ENCODE measurements around the gene GABARAPL2.
"Not testable (repeated sequence)": the region's sequence is repeated elsewhere in the genome, so short reads cannot be mapped to it uniquely, and the experiment has no call there.

The GABARAPL2 gene

GRCh38 chr16:75584108-75584507 is 17.9 kb downstream of the GABARAPL2 start:
- no peak for TF ChIP-seq JUND (IDR thresholded peaks at IDR 0.05; ENCODE audit: low read depth)
- DNase-seq (ENCODE audit: low read depth in 1 of 2, low spot score in 1 of 2), result no peak
- in situ Hi-C loops (cut with HindIII; ENCODE audit: low pct_unique_long_range_greater_than_20kb, low sequenced_read_pairs), result no loop called here

- DNase-seq (ENCODE audit: low read depth in 1 of 2, low spot score in 1 of 2), result no peak
- in situ Hi-C loops (cut with HindIII; ENCODE audit: low pct_unique_long_range_greater_than_20kb, low sequenced_read_pairs), result no loop called here
- no peak for TF ChIP-seq JUND (IDR thresholded peaks at IDR 0.05; ENCODE audit: low read depth)
Observed at GRCh38 chr16:75588716-75589115, 22.5 kb downstream of the GABARAPL2 start.

GRCh38 chr16:75589306-75589705 is 23.1 kb downstream of the GABARAPL2 start:
- TF ChIP-seq JUND (IDR thresholded peaks at IDR 0.05; ENCODE audit: low read depth), result no peak
- DNase-seq (ENCODE audit: low read depth in 1 of 2, low spot score in 1 of 2), result no peak
- in situ Hi-C loops (cut with HindIII; ENCODE audit: low pct_unique_long_range_greater_than_20kb, low sequenced_read_pairs), result no loop called here

DNA sequence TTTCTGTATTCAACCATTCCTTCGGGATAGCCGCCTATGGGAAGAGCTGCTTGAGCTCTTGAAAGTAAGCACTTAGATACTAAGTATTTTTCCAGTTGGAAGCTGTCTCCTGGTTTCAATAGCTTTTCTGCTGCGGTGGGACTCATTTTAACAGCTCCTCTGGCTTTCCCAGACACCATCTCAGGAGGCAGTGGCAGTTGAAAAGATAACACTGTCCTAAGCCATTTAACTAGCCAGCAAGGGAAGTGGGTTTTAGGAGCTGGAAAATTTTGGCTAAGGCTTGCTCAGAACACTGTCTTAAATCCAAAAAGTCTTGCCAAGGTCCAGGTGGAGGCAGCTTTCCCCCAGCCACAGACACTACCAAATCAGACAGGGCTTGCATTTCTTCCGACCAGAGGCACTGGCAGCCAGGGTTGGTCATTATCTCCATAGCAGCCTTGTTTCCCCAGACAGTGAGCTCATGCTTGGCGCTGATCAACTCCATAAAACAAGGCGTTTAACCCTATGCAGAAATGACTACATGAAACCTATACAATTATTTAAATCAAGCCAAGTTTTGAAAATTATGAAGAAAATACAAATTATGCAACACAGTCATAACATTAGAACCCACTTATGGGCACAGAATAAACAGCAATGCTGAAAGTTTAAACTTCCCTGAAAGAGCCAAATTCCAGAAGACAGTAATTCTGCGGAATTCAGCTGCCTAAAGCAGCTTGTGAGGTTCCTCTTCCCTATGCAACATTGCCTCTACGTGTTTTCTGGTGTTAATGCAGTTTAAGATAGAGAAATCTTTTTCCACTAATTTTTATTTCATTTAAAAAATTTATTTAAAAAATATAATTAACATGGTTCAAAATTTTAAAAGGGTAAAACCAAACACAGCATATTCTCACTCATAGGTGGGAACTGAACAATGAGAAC is 25.0 kb downstream of the GABARAPL2 start:
- no peak for TF ChIP-seq JUND (IDR thresholded peaks at IDR 0.05; ENCODE audit: low read depth)
- no peak for DNase-seq (ENCODE audit: low read depth in 1 of 2, low spot score in 1 of 2)
- in situ Hi-C loops (cut with HindIII; ENCODE audit: low pct_unique_long_range_greater_than_20kb, low sequenced_read_pairs), result no loop called here

DNA sequence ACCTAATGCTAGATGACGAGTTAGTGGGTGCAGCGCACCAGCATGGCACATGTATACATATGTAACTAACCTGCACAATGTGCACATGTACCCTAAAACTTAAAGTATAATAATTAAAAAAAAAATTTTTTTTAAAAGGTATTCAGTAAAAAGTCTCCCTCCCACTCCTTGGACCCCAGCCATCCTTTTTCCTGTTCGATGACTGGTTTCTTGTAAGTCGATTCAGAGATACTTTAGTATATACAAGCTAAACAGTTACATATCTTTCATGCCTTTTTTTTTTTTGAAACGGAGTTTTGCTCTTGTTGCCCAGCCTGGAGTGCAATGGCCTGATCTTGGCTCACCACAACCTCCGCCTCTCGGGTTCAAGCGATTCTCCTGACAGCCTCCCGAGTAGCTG is 25.7 kb downstream of the GABARAPL2 start:
- in situ Hi-C loops (cut with HindIII; ENCODE audit: low pct_unique_long_range_greater_than_20kb, low sequenced_read_pairs); DNase-seq (ENCODE audit: low read depth in 1 of 2, low spot score in 1 of 2): not testable (repeated sequence)

DNA sequence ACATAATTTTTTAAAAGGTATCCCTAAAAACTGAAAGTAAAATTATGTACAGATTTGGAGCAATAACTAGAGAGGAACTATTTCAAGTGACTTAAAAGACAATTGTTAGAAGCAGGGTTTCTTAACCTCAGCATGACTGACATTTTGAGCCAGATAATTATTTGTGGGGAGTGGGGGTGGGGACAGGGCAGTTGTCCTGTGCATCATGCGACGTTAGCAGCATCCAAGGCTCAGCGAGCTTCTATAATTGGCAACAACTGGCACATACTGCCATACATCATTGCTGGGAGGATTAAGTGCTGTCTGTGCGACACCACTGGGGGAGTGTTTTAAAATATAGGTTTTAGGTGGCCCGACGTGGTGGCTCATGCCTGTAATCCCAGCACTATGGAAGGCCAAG is 27.1 kb downstream of the GABARAPL2 start:
- in situ Hi-C loops (cut with HindIII; ENCODE audit: low pct_unique_long_range_greater_than_20kb, low sequenced_read_pairs), result no loop called here
- no peak for DNase-seq (ENCODE audit: low read depth in 1 of 2, low spot score in 1 of 2)

DNA sequence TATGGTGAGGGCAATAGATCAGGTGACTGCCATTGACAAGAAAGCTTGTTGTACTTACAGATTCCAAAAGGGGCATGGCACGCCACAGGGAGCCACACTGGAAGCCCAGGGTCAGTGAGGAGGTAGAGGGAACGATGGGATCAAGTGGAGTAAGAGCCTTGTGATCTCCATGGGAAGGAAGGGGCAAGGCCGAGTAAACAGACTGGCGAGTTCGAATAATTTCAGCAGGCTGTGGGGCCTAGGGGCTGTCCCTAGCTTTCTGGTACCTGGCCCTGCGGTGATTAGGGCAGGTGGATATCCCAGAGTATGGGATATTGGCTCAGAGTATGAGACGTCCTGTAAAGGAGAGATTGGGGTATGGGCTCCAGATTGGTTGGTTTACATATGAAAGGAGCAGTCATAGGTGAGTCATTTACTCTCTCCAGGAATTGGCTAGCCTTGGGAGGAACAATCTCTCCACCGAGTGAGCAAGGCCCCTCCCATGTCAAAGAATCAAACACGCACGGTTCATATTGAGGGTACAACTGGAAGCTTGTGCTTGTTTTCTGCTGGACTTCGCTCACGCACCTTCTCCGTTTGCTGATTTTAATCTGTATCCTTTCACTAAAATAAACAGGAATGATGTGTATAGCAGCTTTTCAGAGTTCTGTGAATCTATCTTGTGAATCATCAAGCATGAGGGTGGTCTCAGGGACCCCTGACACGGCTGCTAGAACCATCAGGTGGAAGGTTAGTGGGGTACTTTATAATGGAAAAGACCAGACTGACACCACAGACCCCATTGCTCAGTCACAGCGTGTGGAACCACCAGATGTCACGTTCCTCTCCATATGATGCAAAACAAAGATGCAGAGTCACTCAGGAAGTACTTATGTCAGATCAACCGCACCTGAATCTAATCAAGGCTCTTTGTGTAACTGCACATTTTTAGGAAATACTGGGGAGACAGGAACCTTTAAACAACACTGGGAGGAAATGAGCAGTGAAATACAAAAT is 27.9 kb downstream of the GABARAPL2 start:
- DNase-seq (ENCODE audit: low read depth in 1 of 2, low spot score in 1 of 2), result no peak
- in situ Hi-C loops (cut with HindIII; ENCODE audit: low pct_unique_long_range_greater_than_20kb, low sequenced_read_pairs), result no loop called here
- no peak for TF ChIP-seq JUND (IDR thresholded peaks at IDR 0.05; ENCODE audit: low read depth)

More for the DNA sequence above, 27.1 kb downstream of the GABARAPL2 start:
- TF ChIP-seq JUND (IDR thresholded peaks at IDR 0.05; ENCODE audit: low read depth), result no peak

DNA sequence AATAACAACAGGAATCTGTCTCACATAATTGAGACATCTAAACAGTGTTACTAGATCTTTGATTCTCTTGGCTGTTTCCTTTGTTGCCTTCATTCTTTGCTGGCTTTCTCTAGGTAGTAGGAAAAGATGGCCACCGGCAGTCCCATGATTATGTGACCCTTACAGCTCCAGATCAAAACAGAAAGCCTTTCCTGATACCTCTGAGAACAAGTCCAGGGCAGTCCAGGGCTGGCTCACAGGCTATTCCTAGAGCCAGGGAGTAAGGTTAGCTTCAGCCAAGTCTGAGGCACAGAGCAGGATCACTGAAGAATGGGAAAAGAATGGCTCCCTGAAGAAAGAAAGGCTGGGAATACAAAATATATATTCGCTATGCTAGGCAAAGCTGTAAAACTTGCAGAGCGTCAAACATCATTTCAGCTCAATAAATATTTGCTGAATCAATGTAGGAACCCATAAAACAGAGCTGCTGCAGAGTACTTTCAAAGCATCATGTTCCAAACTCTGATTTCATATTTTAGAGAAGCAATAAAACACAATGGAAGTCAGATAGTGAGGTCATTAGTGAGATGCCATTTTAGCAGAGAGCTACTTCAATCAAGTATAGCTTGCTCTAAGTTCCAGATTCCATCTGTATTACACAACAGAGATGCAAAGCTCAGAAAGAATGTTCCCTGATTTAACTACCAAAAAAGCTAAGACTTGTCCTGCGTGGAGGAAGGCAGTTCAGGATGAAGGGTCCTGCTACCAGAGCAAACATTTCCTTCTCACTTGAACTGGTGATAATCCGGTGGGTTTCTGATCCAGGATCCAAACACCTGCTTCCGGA is 33.5 kb downstream of the GABARAPL2 start:
- TF ChIP-seq JUND (IDR thresholded peaks at IDR 0.05; ENCODE audit: low read depth), result no peak
- in situ Hi-C loops (cut with HindIII; ENCODE audit: low pct_unique_long_range_greater_than_20kb, low sequenced_read_pairs), result no loop called here
- DNase-seq (ENCODE audit: low read depth in 1 of 2, low spot score in 1 of 2), result peak in 1 of 2 experiments; percentile 15

- DNase-seq (ENCODE audit: low read depth in 1 of 2, low spot score in 1 of 2), result no peak
- in situ Hi-C loops (cut with HindIII; ENCODE audit: low pct_unique_long_range_greater_than_20kb, low sequenced_read_pairs), result no loop called here
- no peak for TF ChIP-seq JUND (IDR thresholded peaks at IDR 0.05; ENCODE audit: low read depth)
Observed at GRCh38 chr16:75603241-75603640, 37.1 kb downstream of the GABARAPL2 start.

GRCh38 chr16:75606507-75606906 is 40.3 kb downstream of the GABARAPL2 start:
- TF ChIP-seq JUND (IDR thresholded peaks at IDR 0.05; ENCODE audit: low read depth), result no peak
- no peak for DNase-seq (ENCODE audit: low read depth in 1 of 2, low spot score in 1 of 2)
- in situ Hi-C loops (cut with HindIII; ENCODE audit: low pct_unique_long_range_greater_than_20kb, low sequenced_read_pairs), result no loop called here

- in situ Hi-C loops (cut with HindIII; ENCODE audit: low pct_unique_long_range_greater_than_20kb, low sequenced_read_pairs), result no loop called here
- no peak for DNase-seq (ENCODE audit: low read depth in 1 of 2, low spot score in 1 of 2)
- no peak for TF ChIP-seq JUND (IDR thresholded peaks at IDR 0.05; ENCODE audit: low read depth)
Observed at GRCh38 chr16:75614066-75614897, 48.1 kb downstream of the GABARAPL2 start.
